ENCODE measurements around the gene TTLL6. TPM values are rescaled to one million over a fixed set of nuclear protein-coding genes. Genes with fewer than 3 reads are reported as not detected.
"Not testable (repeated sequence)": the region's sequence is repeated elsewhere in the genome, so short reads cannot be mapped to it uniquely, and the experiment has no call there.

TTLL6 gene
- total RNA-seq, 1 donor from 2014 or later, result 5.1 TPM

GRCh38 chr17:48815311-48815710, 1.7 kb downstream of the TTLL6 start:
- no peak for DNase-seq (ENCODE audit: low spot score)

- DNase-seq (ENCODE audit: low spot score), result peak; percentile 35
These were observed 2.5 kb downstream of the TTLL6 start for GRCh38 chr17:48814504-48814903.

GRCh38 chr17:48812001-48812400, 5.0 kb downstream of the TTLL6 start:
- no peak for DNase-seq (ENCODE audit: low spot score)

GRCh38 chr17:48809182-48809581, 7.8 kb downstream of the TTLL6 start:
- DNase-seq (ENCODE audit: low spot score), result peak; percentile 73

- DNase-seq (ENCODE audit: low spot score), result peak; percentile 61
These were observed 12.1 kb downstream of the TTLL6 start for GRCh38 chr17:48804936-48805411.

- DNase-seq (ENCODE audit: low spot score), result no peak
These were observed 16.3 kb downstream of the TTLL6 start for GRCh38 chr17:48800626-48801217.

- peak; percentile 42 for DNase-seq (ENCODE audit: low spot score)
These were observed 17.8 kb downstream of the TTLL6 start for GRCh38 chr17:48799069-48799723.

- DNase-seq (ENCODE audit: low spot score), result not testable (repeated sequence)
These were observed 20.9 kb downstream of the TTLL6 start for GRCh38 chr17:48796163-48796522.

DNA sequence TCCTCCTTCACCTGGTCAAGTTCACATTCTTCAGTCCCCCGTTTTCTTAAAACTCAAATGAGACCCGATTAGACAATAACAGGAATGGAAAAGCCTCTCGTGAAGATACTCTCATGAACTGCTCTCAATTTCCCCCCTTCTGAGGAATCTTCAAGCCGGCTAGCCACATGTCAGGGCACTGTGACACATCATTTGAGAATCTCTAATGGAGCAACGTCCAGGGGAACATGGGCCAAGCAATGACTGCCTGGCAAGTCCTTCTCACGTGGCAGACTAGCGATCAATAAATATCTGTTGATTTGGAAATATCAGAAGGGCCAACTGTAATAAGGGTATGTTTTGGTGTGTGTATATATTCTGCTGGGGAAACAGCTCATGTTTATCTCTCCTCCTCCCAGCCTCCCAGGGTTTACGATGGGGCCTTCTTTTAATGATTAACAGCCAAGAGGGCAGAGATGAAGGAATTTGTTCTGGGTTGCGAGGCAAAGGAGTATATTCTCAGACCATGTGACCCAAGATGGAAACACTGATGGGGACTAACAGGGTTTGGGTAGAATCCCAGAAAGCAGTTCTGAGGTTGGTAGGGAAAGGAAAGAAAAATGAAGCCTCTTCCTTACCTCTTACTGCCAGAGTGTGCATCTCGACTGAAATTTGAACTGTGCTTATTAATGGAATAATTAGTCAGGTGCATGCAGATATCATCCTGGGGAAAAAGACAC, 21.4 kb downstream of the TTLL6 start:
- peak; percentile 78 for DNase-seq (ENCODE audit: low spot score)

DNA sequence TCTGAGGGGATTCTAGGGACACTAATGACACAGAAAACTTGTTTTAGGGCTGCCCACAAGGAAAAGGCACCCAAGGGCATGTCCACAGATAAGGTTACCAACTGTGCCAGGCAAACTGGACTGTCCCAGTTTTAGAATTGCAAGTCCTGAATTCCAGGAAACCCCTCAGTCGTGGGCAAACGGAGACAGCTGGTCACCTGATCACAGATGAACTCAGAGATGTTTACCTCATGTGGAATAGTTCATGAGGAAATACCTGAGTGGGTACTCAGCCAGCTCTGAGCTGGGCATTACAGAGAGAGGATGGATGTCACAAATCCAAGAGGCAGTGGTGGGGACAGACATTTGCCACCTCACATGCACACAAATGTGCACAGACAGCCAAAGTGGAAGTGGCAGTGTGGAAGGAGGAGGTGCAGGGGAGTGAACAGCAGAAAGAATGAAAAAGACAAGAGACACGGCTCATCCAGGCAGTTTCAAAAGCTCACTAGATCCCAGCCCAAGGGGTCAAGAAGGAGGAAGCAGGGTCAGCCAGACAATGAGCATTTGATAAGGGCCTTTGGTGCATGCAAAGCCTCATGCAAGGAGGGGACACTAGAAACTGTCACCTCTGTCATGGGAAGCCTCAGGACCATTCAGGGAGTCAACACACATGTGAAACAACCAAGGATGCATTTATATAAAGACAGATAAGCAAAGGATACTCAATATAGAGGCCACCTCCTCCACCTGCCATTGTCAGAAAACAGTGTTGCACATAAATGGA, 24.8 kb downstream of the TTLL6 start:
- no peak for DNase-seq (ENCODE audit: low spot score)

- DNase-seq (ENCODE audit: low spot score), result peak; percentile 86
These were observed 25.6 kb downstream of the TTLL6 start for GRCh38 chr17:48791128-48792032.

GRCh38 chr17:48790607-48791127, 26.4 kb downstream of the TTLL6 start:
- DNase-seq (ENCODE audit: low spot score), result no peak

GRCh38 chr17:48787828-48788227, 29.2 kb downstream of the TTLL6 start:
- no peak for DNase-seq (ENCODE audit: low spot score)

- no peak for DNase-seq (ENCODE audit: low spot score)
These were observed 37.6 kb downstream of the TTLL6 start for GRCh38 chr17:48779421-48779820.

DNA sequence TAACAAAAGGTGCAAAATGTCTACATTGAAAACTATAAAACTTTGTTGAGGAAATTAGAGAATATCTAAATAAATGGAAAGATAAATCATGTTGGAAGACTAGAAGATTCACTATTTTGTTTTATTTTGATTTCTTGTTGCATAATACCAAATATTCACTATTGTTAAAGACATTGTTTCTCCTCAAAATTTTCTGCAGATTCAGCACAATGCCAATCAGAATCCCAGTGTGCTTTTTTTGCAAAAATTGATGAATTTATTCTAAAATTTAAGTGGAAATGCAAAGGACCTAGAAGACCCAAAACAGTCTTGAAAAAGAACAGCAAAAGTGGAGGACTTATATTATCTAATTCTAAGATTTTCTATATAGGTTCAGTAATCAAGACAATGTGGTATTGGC, 40.4 kb downstream of the TTLL6 start:
- DNase-seq (ENCODE audit: low spot score), result no peak

- DNase-seq (ENCODE audit: low spot score), result no peak
These were observed 43.8 kb downstream of the TTLL6 start for GRCh38 chr17:48773245-48773644.

DNA sequence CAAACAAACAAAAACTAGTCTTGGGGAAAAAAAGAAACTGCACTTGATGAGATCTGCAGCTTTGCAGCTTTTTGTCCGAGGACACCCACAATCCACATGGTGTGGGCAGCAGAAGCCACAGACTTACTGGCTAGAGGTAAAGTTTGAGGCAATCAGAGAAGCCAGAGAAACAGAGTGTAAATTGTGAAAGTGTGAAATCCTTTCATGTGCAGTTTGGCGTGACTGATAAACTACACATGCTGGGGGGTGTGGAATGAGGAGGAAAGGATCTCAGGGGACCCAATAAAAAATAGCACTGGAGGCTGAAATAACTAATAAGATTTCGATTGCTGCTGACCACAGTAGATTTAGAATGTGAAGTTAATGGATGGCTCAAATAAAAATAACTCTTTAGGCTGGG, 46.1 kb downstream of the TTLL6 start:
- no peak for DNase-seq (ENCODE audit: low spot score)

- no peak for DNase-seq (ENCODE audit: low spot score)
These were observed 47.9 kb downstream of the TTLL6 start for GRCh38 chr17:48769009-48769675.

DNA sequence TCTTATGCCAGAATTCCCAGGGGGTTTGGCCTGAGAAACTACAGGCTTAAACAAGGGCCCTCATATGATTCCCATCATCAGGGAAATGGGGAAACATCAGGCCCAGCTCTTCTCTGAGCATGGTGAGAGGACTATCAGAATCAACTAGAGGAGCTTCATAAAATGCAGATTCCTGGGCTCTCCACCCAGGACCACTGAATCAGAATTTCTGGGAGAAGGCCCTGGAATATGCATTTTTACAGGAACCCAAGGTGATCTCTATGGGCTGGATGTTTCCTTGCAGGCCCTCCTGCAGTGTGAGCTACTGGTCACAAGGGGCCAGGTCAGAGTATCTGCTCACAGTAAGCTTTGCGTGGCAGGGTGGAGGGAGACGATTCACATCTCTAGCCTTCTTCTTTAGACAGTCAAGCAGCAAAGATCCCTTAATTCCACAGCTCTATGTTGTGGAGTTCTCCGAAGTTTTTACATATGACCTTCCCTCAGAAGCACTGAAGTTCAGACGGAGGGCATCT, 49.7 kb downstream of the TTLL6 start:
- DNase-seq (ENCODE audit: low spot score), result no peak

DNA sequence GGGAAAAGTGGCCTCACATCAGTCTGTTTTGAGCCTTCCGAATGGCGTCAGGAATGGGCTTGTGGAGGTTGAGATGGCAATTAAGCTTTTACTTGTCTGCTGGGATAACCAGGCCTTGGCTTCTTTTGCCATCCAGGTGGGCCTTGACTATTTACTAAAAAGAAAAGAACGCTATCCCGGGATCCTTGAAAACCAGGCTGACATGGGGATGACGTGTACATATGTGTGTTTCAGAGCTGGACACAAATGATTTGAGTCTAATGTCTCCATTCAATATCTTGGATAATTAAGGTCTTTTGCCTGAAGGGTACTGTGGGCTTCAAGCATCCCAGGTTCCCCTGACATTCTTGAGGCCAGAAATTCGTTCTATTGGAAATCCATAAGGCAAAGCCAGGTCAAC, 55.9 kb downstream of the TTLL6 start:
- DNase-seq (ENCODE audit: low spot score), result no peak

Data from mucosa of gallbladder (tissue), 1 donor.